NCI-H2171 treated with DMSO at 0.1 percent for 48 hours (cell line): Measurements from ENCODE around the gene RGS7.
A peak's percentile ranks its signal among the peaks of the same experiment; 100 is the strongest.

Experiments used
- DNase-seq: peaks from one replicate; lab custom pipeline; 2025; lab: John Stamatoyannopoulos, UW

Gene RGS7

GRCh38 chr1:241356519-241357365 lies at the start of gene RGS7:
Gene RGS7 (minus strand): TSS chr1:241357205.
- peak; percentile 39 for DNase-seq

- no peak for DNase-seq
These were observed 49.4 kb upstream of the RGS7 start for GRCh38 chr1:241406421-241406820.

- DNase-seq, result no peak
These were observed 44.2 kb upstream of the RGS7 start for GRCh38 chr1:241401156-241401555.

GRCh38 chr1:241396747-241397681 lies 40.0 kb upstream of the RGS7 start:
- no peak for DNase-seq

- DNase-seq, result no peak
These were observed 35.1 kb upstream of the RGS7 start for GRCh38 chr1:241391926-241392710.

GRCh38 chr1:241390526-241390925 lies 33.5 kb upstream of the RGS7 start:
- no peak for DNase-seq

- no peak for DNase-seq
These were observed 32.4 kb upstream of the RGS7 start for GRCh38 chr1:241389400-241389799.

GRCh38 chr1:241387216-241387615 lies 30.2 kb upstream of the RGS7 start:
- DNase-seq, result no peak

GRCh38 chr1:241376701-241377100 lies 19.7 kb upstream of the RGS7 start:
- peak; percentile 92 for DNase-seq

- DNase-seq, result no peak
These were observed 18.9 kb upstream of the RGS7 start for GRCh38 chr1:241375886-241376285.

GRCh38 chr1:241366196-241366595 lies 9.2 kb upstream of the RGS7 start:
- no peak for DNase-seq

- DNase-seq, result no peak
These were observed 5.3 kb upstream of the RGS7 start for GRCh38 chr1:241362350-241362749.

GRCh38 chr1:241357366-241358340 lies 648 bp upstream of the RGS7 start:
- no peak for DNase-seq

GRCh38 chr1:241356187-241356518 lies 852 bp downstream of the RGS7 start:
- DNase-seq, result peak; percentile 26

- no peak for DNase-seq
These were observed 1.5 kb downstream of the RGS7 start for GRCh38 chr1:241355311-241356010.

- DNase-seq, result no peak
These were observed 4.6 kb downstream of the RGS7 start for GRCh38 chr1:241352401-241352800.

- DNase-seq, result no peak
These were observed 5.2 kb downstream of the RGS7 start for GRCh38 chr1:241351841-241352240.

GRCh38 chr1:241343956-241344355 lies 13.0 kb downstream of the RGS7 start:
- DNase-seq, result no peak

GRCh38 chr1:241336335-241336734 lies 20.7 kb downstream of the RGS7 start:
- DNase-seq, result no peak

GRCh38 chr1:241332987-241333386 lies 24.0 kb downstream of the RGS7 start:
- no peak for DNase-seq
